Esophagus squamous epithelium (tissue), 5 donors: Measurements from ENCODE around the gene TCEA2. TPM values are rescaled to one million over a fixed set of nuclear protein-coding genes. Genes with fewer than 3 reads are reported as not detected.

Source experiments
- DNase-seq: peaks from one replicate; lab custom pipeline; 2025; lab: John Stamatoyannopoulos, UW
- H3K27ac ChIP-seq, 4 donors: fragments of 200-600 bp; sonication (generic); one replicate each; pipeline ENCODE4 v1.5.1; 2016 to 2019; ENCODE audit warnings: mild to moderate bottlenecking in 1 of 4
- H3K27me3 ChIP-seq, 4 donors: fragments of 200-600 bp; sonication (generic); 1 replicate in 3 of 4; 2 replicates in 1 of 4; pipeline versions ENCODE4 v1.5.1 to v1.6.0; 2017 to 2021; ENCODE audit warnings: antibody characterized with exemption in 1 of 4
- H3K36me3 ChIP-seq, 3 donors: fragments of 200-600 bp; sonication (generic); one replicate each; pipeline ENCODE4 v1.5.1; 2016 to 2019
- H3K4me1 ChIP-seq, 3 donors: fragments of 200-600 bp; sonication (generic); one replicate each; pipeline ENCODE4 v1.5.1; 2017 to 2019
- H3K4me3 ChIP-seq, 4 donors: fragments of 200-600 bp; sonication (generic); 1 replicate in 3 of 4; 2 replicates in 1 of 4; pipeline ENCODE4 v1.5.1; 2016 to 2019; ENCODE audit warnings: mild to moderate bottlenecking in 2 of 4, moderate library complexity in 1 of 4
- H3K9me3 ChIP-seq, 3 donors: fragments of 200-600 bp; sonication (generic); one replicate each; pipeline ENCODE4 v1.5.1; 2016 to 2019
- POLR2A ChIP-seq, 4 donors: fragments of 450-650 bp; IDR thresholded peaks; one replicate each; pipeline ENCODE4 v1.6.1; 2017; ENCODE audit warnings: antibody characterized with exemption in 4 of 4, mild to moderate bottlenecking in 4 of 4, moderate library complexity in 3 of 4
- WGBS, 2 donors: methylation state at CpG; one replicate each; pipeline ENCODE4 v1.1.5; 2018; 5-methylcytosine and 5-hydroxymethylcytosine counted together
- intact Hi-C: fragments of 100-400 bp; cut with DNase I; formaldehyde crosslinking; loops from one replicate; pipeline ENCODE4 v1.15.0; 2022
- total RNA-seq, 4 donors: library from RNA; depleted of rRNA; stranded (reverse); fragments of >200 nt; gene quantifications; one replicate each; pipeline ENCODE4 v1.1.0, GENCODE V29; 2016
- TF ChIP-seq, protein P1 (sequence below), 6 experiments: fragments of 450-650 bp in 4 of 6; fragments of 200-600 bp in 2 of 6; sonication (generic) in 2 of 6; IDR thresholded peaks; one replicate each; pipeline ENCODE4 v1.5.1; 2016 to 2019; ENCODE audit warnings: antibody characterized with exemption in 6 of 6, mild to moderate bottlenecking in 4 of 6, moderate library complexity in 4 of 6
- donor health status: DM: yes; HTN: yes; CAD: no.

The TCEA2 gene
- total RNA-seq, 4 donors from 2014 or later, result 1.8 to 25.2 (median 8.9) TPM

DNA sequence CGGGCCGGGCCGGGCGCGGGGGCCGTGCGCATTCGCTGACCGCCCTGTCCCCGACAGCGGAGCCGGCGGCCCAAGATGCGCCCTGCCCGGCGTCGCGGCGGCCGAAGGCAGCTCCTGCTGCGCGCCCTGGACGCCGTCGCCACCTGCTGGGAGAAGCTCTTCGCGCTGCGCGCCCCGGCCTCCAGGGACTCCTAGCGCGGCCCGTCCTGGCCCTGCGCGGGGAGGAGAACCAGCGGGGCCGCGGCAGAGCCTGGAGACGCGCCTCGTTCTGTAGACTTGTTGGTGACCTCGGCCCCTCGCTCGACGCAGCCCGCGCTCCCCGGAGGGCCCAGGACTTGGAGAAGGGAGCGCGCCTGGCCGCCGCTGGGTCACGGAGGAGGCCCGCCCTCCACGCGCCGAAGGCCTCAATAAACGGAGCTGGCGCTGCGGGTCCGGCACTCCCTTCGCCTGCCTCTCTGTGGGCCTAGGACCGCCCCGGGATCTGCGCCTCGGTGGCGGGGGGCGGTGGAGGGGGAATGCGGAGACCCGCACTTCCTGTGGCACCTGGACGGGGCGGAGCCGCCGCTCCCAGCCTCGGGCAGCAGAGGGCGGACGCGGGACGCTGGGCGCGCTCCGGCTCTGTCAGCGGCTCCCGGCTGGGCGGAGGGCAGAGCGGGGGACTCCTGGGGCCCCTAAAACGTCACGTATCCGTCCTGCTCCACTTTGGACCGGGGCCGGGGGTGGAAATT is 24.3 kb upstream of the TCEA2 start:
- WGBS, 2 donors, result 5% methylated on average over 4 of the region's 91 CpGs; no CpG with 5 or more reads in 1 of the 2 donors
- Histone ChIP-seq H3K4me1 (peaks cover 34 to 72% (median 44%) of the 10 kb centered on the region in 3 donors), H3K36me3 (peaks cover 0 to 19% (median 0%) of the 10 kb centered on the region in 3 donors), H3K9me3 (no peaks in the 10 kb centered on the region), H3K27me3 (peaks cover 0 to 73% (median 0%) of the 10 kb centered on the region in 4 donors), H3K27ac (peak overlapping the region; percentile 68 to 87 (median 75)), H3K4me3 (peak overlapping the region; percentile 42 to 72 (median 58))
- TF ChIP-seq POLR2A (IDR thresholded peaks at IDR 0.05), result no peak
- TF ChIP-seq, protein P1, sequence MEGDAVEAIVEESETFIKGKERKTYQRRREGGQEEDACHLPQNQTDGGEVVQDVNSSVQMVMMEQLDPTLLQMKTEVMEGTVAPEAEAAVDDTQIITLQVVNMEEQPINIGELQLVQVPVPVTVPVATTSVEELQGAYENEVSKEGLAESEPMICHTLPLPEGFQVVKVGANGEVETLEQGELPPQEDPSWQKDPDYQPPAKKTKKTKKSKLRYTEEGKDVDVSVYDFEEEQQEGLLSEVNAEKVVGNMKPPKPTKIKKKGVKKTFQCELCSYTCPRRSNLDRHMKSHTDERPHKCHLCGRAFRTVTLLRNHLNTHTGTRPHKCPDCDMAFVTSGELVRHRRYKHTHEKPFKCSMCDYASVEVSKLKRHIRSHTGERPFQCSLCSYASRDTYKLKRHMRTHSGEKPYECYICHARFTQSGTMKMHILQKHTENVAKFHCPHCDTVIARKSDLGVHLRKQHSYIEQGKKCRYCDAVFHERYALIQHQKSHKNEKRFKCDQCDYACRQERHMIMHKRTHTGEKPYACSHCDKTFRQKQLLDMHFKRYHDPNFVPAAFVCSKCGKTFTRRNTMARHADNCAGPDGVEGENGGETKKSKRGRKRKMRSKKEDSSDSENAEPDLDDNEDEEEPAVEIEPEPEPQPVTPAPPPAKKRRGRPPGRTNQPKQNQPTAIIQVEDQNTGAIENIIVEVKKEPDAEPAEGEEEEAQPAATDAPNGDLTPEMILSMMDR (IDR thresholded peaks at IDR 0.05), result peak; percentile 54 to 74 (median 62)
- DNase-seq, result no peak
- intact Hi-C loops, result loop anchor here (10.0 kb wide), 1 partner anchor 54 kb away; the partner anchor contains the start of gene PRPF6

DNA sequence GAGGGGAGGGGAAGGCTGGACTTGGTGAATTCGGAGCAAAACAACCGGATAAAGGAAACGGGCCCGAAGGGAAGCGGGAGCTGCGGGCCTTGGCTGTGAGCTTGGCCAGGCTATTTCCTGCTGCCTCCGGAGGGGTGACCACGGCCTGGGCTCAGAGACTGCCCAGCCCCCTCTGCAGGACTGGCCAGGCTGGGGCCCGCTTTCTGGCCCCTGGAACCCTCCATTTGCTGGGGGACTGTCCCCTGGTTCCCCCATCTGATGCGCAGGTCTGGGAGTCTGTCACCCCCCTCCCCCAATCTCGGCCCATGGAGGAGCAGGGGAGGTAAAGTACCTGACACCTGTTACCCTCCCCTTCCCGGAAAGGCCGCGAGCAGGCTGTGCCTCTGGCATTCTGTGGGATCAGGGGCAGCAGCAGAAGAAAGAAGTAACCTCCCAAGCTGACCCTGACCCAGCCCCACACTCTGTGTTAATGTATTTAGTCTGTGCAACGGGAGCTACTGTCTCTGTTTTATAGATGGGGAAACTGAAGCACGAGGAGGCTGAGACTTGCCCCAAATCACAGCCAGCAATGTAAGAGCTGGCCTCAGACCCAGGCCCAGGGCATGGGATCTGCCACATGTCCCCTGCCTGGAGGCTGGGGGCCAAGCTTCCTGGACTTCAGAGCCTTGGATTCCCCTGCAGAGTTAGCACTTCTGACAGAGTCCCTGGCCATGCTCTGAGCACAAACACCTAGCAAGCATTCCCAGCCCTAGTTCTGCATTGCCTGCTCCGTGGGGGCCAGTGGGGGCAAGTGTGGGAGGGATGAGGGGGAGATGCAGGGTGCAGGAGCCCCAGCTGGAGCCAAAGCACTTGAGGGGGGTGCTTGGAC is 23.5 kb upstream of the TCEA2 start:
- H3K27me3 ChIP-seq, result peaks cover 0 to 76% (median 0%) of the 10 kb centered on the region in 4 donors
- peaks cover 37 to 72% (median 49%) of the 10 kb centered on the region in 3 donors for H3K4me1 ChIP-seq
- peak overlapping the region; percentile 42 to 72 (median 58) for H3K4me3 ChIP-seq
- peak overlapping the region in 3 of 4 donors; percentile 71 to 87 (median 79) for H3K27ac ChIP-seq
- 5 to 6% methylated on average over 8 to 13 of the region's 17 CpGs for WGBS, 2 donors
- no peak for TF ChIP-seq POLR2A (IDR thresholded peaks at IDR 0.05)
- H3K36me3 ChIP-seq, result peaks cover 0 to 11% (median 0%) of the 10 kb centered on the region in 3 donors
- DNase-seq, result no peak
- intact Hi-C loops, result loop anchor here (10.0 kb wide), 1 partner anchor 55 kb away; the partner anchor contains the start of gene PRPF6
- H3K9me3 ChIP-seq, result no peaks in the 10 kb centered on the region

DNA sequence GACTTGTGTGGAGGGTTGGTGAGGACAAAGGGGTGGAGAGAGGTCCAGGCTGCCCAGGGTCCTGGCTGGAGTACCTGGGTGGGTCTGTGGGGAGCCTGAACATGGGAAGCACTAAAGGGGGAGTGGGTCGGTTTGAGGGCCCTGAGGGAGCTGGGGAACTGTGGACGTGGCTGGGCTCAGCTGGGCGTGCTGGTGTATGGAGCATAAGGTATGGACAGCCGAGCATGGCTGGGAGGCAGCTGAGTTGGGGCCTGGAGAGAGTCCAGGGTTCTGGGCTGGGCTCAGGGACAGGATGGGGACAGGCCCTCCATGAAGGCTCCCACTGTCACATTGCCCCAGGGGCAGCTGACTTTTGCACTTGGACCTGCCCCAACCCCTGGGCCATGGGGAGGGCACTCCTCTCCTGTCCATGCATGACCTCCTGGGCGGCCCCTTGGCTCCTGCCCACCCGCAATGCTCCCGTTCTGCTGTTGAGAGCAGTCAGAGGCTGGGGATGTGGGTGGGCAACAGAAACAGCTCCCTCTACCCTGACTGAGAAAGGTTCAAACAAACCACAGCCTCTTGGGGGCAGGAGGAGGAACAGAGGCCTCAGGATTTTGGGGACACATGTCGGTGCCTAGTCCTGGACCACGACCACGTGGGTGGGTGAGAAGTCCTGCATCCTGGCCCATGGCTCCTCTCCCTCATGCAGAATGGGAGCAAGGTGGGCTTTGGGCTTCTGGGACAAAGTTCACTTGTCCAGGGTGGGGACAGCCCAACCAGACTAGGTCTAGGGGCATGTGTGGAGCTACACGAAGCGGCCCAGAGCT is 22.6 kb upstream of the TCEA2 start:
- intact Hi-C loops, result no loop called here
- DNase-seq, result no peak
- Histone ChIP-seq H3K27me3 (peaks cover 0 to 85% (median 0%) of the 10 kb centered on the region in 4 donors), H3K4me1 (peaks cover 46 to 78% (median 58%) of the 10 kb centered on the region in 3 donors), H3K36me3 (peaks cover 0 to 2% (median 0%) of the 10 kb centered on the region in 3 donors), H3K4me3 (no peak overlapping the region), H3K9me3 (no peaks in the 10 kb centered on the region), H3K27ac (peak overlapping the region in 3 of 4 donors; percentile 26 to 87 (median 79))
- TF ChIP-seq POLR2A (IDR thresholded peaks at IDR 0.05), result no peak
- TF ChIP-seq, protein P1 (IDR thresholded peaks at IDR 0.05), result no peak
- 68 to 75% methylated on average over 7 of the region's 12 CpGs for WGBS, 2 donors

DNA sequence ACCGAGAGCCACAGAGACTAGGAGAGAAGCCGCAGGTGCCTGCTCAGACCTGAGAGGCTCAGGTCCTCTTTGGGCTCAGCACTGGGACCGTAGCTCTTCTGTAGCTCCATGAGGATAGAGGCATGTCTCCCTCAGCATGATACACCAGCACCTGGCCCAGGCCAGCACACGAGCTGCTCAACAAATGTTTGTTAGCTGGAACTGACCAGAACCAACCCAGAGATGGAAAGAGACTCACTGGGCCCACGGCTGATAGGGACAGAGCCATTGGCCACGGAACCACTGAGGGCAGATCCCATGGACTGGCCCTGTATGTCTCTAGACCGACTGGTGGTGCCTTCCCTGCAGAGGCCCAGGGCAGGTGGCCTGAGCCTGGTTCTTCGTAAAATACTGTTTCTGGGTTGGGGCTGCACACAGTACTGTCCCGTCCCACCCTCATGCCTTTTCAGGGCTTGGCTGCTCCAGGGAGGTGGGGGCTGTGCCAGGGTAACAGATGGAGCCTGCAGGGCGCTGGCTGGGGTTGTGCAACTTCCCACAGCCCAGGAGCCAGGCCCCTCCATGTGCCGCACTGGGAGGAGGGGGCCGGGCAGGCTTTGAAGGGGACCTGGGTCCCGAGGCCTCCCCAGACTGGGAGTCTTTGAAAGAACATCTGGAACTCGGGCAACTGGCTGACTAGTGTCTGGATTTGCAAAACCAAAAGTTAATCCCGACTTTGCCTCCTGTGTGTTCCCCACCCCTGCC is 21.8 kb upstream of the TCEA2 start:
- Histone ChIP-seq H3K4me1 (peaks cover 46 to 85% (median 59%) of the 10 kb centered on the region in 3 donors), H3K4me3 (peak overlapping the region in 1 of 4 donors; percentile 68), H3K9me3 (no peaks in the 10 kb centered on the region), H3K36me3 (no peaks in the 10 kb centered on the region), H3K27me3 (peaks cover 0 to 90% (median 0%) of the 10 kb centered on the region in 4 donors), H3K27ac (peak overlapping the region; percentile 28 to 87 (median 66))
- 51 to 66% methylated on average over 2 to 7 of the region's 15 CpGs for WGBS, 2 donors
- no peak for TF ChIP-seq POLR2A (IDR thresholded peaks at IDR 0.05)
- TF ChIP-seq, protein P1 (IDR thresholded peaks at IDR 0.05), result no peak
- no peak for DNase-seq
- intact Hi-C loops, result no loop called here
